CD4-positive, alpha-beta T cell (primary cell): Measurements from ENCODE around the gene KIF26B. TPM values are rescaled to one million over a fixed set of nuclear protein-coding genes. Genes with fewer than 3 reads are reported as not detected.

Experiments used
- ATAC-seq: fragments of 200-7000 bp; cut with Tn5 transposase; one replicate; pipeline ENCODE4 v1.10.0; 2022; ENCODE audit warnings: mild to moderate bottlenecking; ENCODE audit not compliant: poor library complexity
- CTCF ChIA-PET: fragments of 350-600 bp; sonication (Branson Sonifier 250); formaldehyde crosslinking; loops from one replicate; lab custom pipeline; 2021; ENCODE audit warnings: antibody characterized with exemption, inconsistent platforms; lab: Charles Lee
- POLR2A ChIA-PET: fragments of 350-600 bp; sonication (Branson Sonifier 250); formaldehyde crosslinking; loops from one replicate; lab custom pipeline; 2021; ENCODE audit warnings: antibody characterized with exemption, inconsistent platforms; lab: Charles Lee
- DNase-seq, 14 experiments: peaks; one replicate each; pipeline ENCODE4 v3.0.0-alpha.2; 2013 to 2020; ENCODE audit warnings: mixed read lengths in 2 of 14
- H3K27ac ChIP-seq, 2 donors: one replicate each; pipeline versions ENCODE4 v1.5.1 to v1.7.0; 2013; ENCODE audit warnings: low read length in 2 of 2, low read depth in 1 of 2, mild to moderate bottlenecking in 1 of 2
- H3K27me3 ChIP-seq, 2 experiments: 1 replicate in 1 of 2; 2 replicates in 1 of 2; pipeline versions ENCODE4 v1.6.1 to v1.7.0; 2013; ENCODE audit warnings: low read length in 2 of 2, control low read depth in 1 of 2, mild to moderate bottlenecking in 1 of 2, moderate library complexity in 1 of 2; ENCODE audit not compliant: insufficient read depth in 2 of 2, control insufficient read depth in 1 of 2
- H3K36me3 ChIP-seq: one replicate; pipeline ENCODE4 v1.6.1; 2013; ENCODE audit warnings: low read length, control low read depth; ENCODE audit not compliant: insufficient read depth
- H3K4me1 ChIP-seq: one replicate; pipeline ENCODE4 v1.6.1; 2013; ENCODE audit warnings: low read length, control low read depth; ENCODE audit not compliant: insufficient read depth
- H3K4me3 ChIP-seq: one replicate; pipeline ENCODE4 v1.5.1; 2013; ENCODE audit warnings: mild to moderate bottlenecking, low read length, moderate library complexity
- H3K9me3 ChIP-seq, 2 experiments: 1 replicate in 1 of 2; 2 replicates in 1 of 2; pipeline versions ENCODE4 v1.6.1 to v1.7.0; 2013; ENCODE audit warnings: low read length in 2 of 2, mild to moderate bottlenecking in 2 of 2, control low read depth in 1 of 2, moderate library complexity in 1 of 2; ENCODE audit not compliant: control insufficient read depth in 1 of 2, insufficient read depth in 1 of 2
- H3K27ac Mint-ChIP-seq: one replicate; pipeline ENCODE4 v1.8.0; 2020; ENCODE audit warnings: mixed read lengths
- H3K27me3 Mint-ChIP-seq: one replicate; pipeline ENCODE4 v1.8.0; 2021; ENCODE audit warnings: mixed read lengths
- H3K36me3 Mint-ChIP-seq: one replicate; pipeline ENCODE4 v1.8.0; 2021; ENCODE audit warnings: low read depth, mixed read lengths
- H3K4me1 Mint-ChIP-seq: one replicate; pipeline ENCODE4 v1.8.0; 2021; ENCODE audit warnings: low read depth, mixed read lengths
- H3K4me3 Mint-ChIP-seq: one replicate; pipeline ENCODE4 v1.8.0; 2020; ENCODE audit warnings: mild to moderate bottlenecking, mixed read lengths
- H3K9me3 Mint-ChIP-seq: one replicate; pipeline ENCODE4 v1.8.0; 2020; ENCODE audit warnings: mixed read lengths
- CTCF ChIP-seq: fragments of 200-600 bp; IDR thresholded peaks from one replicate; pipeline ENCODE4 v1.8.0; 2022; ENCODE audit warnings: antibody characterized with exemption, mild to moderate bottlenecking
- intact Hi-C, 2 experiments: fragments of 100-400 bp; cut with DNase I in 1 of 2; cut with micrococcal nuclease in 1 of 2; formaldehyde crosslinking; loops; one replicate each; pipeline versions ENCODE4 v1.15.1 to v1.9.0; 2023 to 2025; cut with DNase I, micrococcal nuclease
- total RNA-seq, 174 experiments: library from RNA in 2 of 174; stranded (reverse) in 2 of 174; gene quantifications; one replicate each; pipeline ENCODE4 v1.2.3 and lab custom pipeline; 2021 to 2026

The KIF26B gene
- total RNA-seq, 2 experiments from 2014 or later = 0.03 TPM; not detected in 1

- H3K4me3 Mint-ChIP-seq = no peak overlapping the region
- no peak for DNase-seq
- peaks cover 2% of the 10 kb centered on the region for H3K27me3 Mint-ChIP-seq
- no peaks in the 10 kb centered on the region for H3K36me3 Mint-ChIP-seq
- TF ChIP-seq CTCF = no peak
- ATAC-seq = no peak
- Histone ChIP-seq H3K4me1 (no peaks in the 10 kb centered on the region), H3K36me3 (no peaks in the 10 kb centered on the region), H3K9me3 (no peaks in the 10 kb centered on the region), H3K27ac (no peak overlapping the region), H3K27me3 (no peaks in the 10 kb centered on the region), H3K4me3 (no peak overlapping the region)
- no peaks in the 10 kb centered on the region for H3K9me3 Mint-ChIP-seq
- ChIA-PET CTCF (no interaction called here), POLR2A (no interaction called here)
- intact Hi-C loops = no loop called here
- H3K27ac Mint-ChIP-seq = no peak overlapping the region
- H3K4me1 Mint-ChIP-seq = no peaks in the 10 kb centered on the region
Observed at GRCh38 chr1:245433561-245433960, 278.8 kb downstream of the KIF26B start.

DNA sequence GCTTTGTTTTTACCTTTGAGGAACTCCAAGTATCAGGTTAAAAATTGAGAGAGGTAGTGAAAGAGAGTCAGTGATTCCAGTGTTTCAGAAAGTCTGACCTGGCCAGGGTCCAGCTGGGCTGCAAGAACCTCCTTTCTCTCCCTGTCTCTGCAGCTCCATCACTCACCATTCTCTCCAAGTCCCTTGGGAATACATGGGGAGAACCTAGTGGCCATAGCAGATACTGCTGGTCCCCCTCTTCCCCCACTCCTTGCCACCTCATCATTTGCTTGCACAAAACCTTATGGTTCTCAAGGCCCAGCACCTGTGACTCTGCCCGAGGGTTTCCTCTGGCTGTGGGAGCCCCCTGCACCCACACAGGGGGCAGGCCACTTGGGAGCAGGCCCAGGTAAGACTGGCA is 279.5 kb downstream of the KIF26B start:
- Histone ChIP-seq H3K36me3 (no peaks in the 10 kb centered on the region), H3K9me3 (no peaks in the 10 kb centered on the region), H3K4me3 (no peak overlapping the region), H3K27me3 (no peaks in the 10 kb centered on the region), H3K4me1 (no peaks in the 10 kb centered on the region), H3K27ac (no peak overlapping the region)
- Mint-ChIP-seq H3K4me1 (no peaks in the 10 kb centered on the region), H3K4me3 (no peak overlapping the region), H3K27ac (no peak overlapping the region), H3K36me3 (no peaks in the 10 kb centered on the region), H3K9me3 (no peaks in the 10 kb centered on the region), H3K27me3 (peaks cover 4% of the 10 kb centered on the region)
- DNase-seq (no peak), ATAC-seq (no peak)
- no peak for TF ChIP-seq CTCF
- CTCF ChIA-PET = no interaction called here
- POLR2A ChIA-PET = no interaction called here
- intact Hi-C loops = no loop called here

- no peaks in the 10 kb centered on the region for H3K9me3 ChIP-seq
- POLR2A ChIA-PET = no interaction called here
- no peak overlapping the region for H3K4me3 Mint-ChIP-seq
- H3K4me3 ChIP-seq = no peak overlapping the region
- no peak for TF ChIP-seq CTCF
- H3K27ac Mint-ChIP-seq = no peak overlapping the region
- H3K27me3 Mint-ChIP-seq = peaks cover 13% of the 10 kb centered on the region
- H3K9me3 Mint-ChIP-seq = no peaks in the 10 kb centered on the region
- H3K4me1 Mint-ChIP-seq = no peaks in the 10 kb centered on the region
- H3K4me1 ChIP-seq = no peaks in the 10 kb centered on the region
- peaks cover 0 to 5% of the 10 kb centered on the region in 2 experiments for H3K27me3 ChIP-seq
- no peaks in the 10 kb centered on the region for H3K36me3 ChIP-seq
- H3K36me3 Mint-ChIP-seq = no peaks in the 10 kb centered on the region
- ATAC-seq = no peak
- no peak for DNase-seq
- no peak overlapping the region for H3K27ac ChIP-seq
- CTCF ChIA-PET = no interaction called here
- intact Hi-C loops = no loop called here
Observed at GRCh38 chr1:245436407-245436806, 281.6 kb downstream of the KIF26B start.
